Karpas-422 (cell line): ENCODE measurements around the gene NKD1. TPM values are rescaled to one million over a fixed set of nuclear protein-coding genes. Genes with fewer than 3 reads are reported as not detected.

ENCODE experiments used
- DNase-seq: peaks from one replicate; pipeline ENCODE4 v3.0.0-alpha.2; 2015
- H2AFZ ChIP-seq: fragments of 200-600 bp; sonication (generic); 2 replicates; pipeline ENCODE4 v1.6.1; 2014; ENCODE audit warnings: antibody characterized with exemption, low read length, mixed read lengths
- H3K27ac ChIP-seq: fragments of 200-600 bp; sonication (generic); 2 replicates; pipeline ENCODE4 v1.5.1; 2014; ENCODE audit warnings: mild to moderate bottlenecking, low read length, moderate library complexity
- H3K27me3 ChIP-seq: fragments of 200-600 bp; sonication (generic); 2 replicates; pipeline ENCODE4 v1.6.1; 2014; ENCODE audit warnings: low read length, mixed read lengths
- H3K36me3 ChIP-seq: fragments of 200-600 bp; sonication (generic); 2 replicates; pipeline ENCODE4 v1.6.1; 2014; ENCODE audit warnings: low read length, mixed read lengths; ENCODE audit not compliant: insufficient read depth
- H3K4me1 ChIP-seq: fragments of 200-600 bp; sonication (generic); 2 replicates; pipeline ENCODE4 v1.6.1; 2014; ENCODE audit warnings: mild to moderate bottlenecking, low read length, mixed read lengths
- H3K4me2 ChIP-seq: fragments of 200-600 bp; sonication (generic); 2 replicates; pipeline ENCODE4 v1.6.1; 2014; ENCODE audit warnings: low read length, low read depth, mild to moderate bottlenecking; ENCODE audit not compliant: poor library complexity, severe bottlenecking
- H3K4me3 ChIP-seq: fragments of 200-600 bp; sonication (generic); 2 replicates; pipeline ENCODE4 v1.5.1; 2014; ENCODE audit warnings: mild to moderate bottlenecking, antibody characterized with exemption, low read length, mixed read lengths
- H3K79me2 ChIP-seq: fragments of 200-600 bp; sonication (generic); 2 replicates; pipeline ENCODE4 v1.6.1; 2014; ENCODE audit warnings: mild to moderate bottlenecking, low read length, mixed read lengths
- H3K9ac ChIP-seq: fragments of 200-600 bp; sonication (generic); 2 replicates; pipeline ENCODE4 v1.6.0; 2014; ENCODE audit warnings: low read length
- H3K9me2 ChIP-seq: fragments of 200-600 bp; sonication (generic), shearing (Covaris generic); replicated peaks from 2 replicates; pipeline ENCODE4 v1.6.0; 2014; ENCODE audit warnings: mild to moderate bottlenecking, low read length, moderate library complexity; ENCODE audit not compliant: insufficient read depth
- H3K9me3 ChIP-seq: fragments of 300-700, 200-600 bp; sonication (generic); 2 replicates; pipeline ENCODE4 v1.6.1; 2014; ENCODE audit warnings: low read length, mixed read lengths
- H4K20me1 ChIP-seq: fragments of 200-600 bp; sonication (generic); 2 replicates; pipeline ENCODE4 v1.6.1; 2014; ENCODE audit warnings: mild to moderate bottlenecking, antibody characterized with exemption, low read length, low read depth; ENCODE audit not compliant: insufficient read depth
- total RNA-seq: library from RNA; depleted of rRNA; stranded (reverse); fragments of >200 nt; shearing (Covaris generic); gene quantifications from 2 replicates; pipeline ENCODE4 v1.2.3, GENCODE V29; 2014; ENCODE audit warnings: low replicate concordance

NKD1 gene
- total RNA-seq, 1 experiment from 2014 or later, result not detected

DNA sequence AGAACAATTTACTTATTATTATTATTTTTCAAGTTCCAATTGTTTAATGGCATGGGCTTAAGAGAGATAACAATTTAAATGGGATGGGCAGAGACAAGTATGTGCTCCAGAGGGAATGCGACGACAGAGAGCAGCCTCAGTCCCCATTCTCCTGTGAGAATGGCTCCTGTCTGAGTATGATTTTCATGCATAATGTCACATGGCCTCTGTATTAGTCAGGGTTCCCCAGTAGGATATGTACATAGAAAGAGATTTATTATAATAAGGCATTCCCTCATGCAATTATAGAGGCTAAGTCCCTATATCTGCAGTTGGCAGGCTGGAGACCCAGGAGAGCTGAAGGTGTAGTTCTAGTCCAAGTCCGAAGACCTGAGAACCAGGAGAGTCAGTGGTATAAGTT, 22.9 kb upstream of the NKD1 start:
- Histone ChIP-seq H2AFZ (no peak overlapping the region), H3K9me2 (no peaks in the 10 kb centered on the region), H3K27ac (no peak overlapping the region), H3K36me3 (no peaks in the 10 kb centered on the region), H4K20me1 (no peaks in the 10 kb centered on the region), H3K79me2 (no peaks in the 10 kb centered on the region), H3K4me1 (no peaks in the 10 kb centered on the region), H3K4me3 (no peak overlapping the region), H3K9ac (no peak overlapping the region), H3K9me3 (no peaks in the 10 kb centered on the region), H3K27me3 (no peaks in the 10 kb centered on the region), H3K4me2 (no peak overlapping the region)
- DNase-seq, result no peak

- no peak overlapping the region for H3K4me3 ChIP-seq
These were observed 22.5 kb upstream of the NKD1 start for GRCh38 chr16:50525716-50526115.

DNA sequence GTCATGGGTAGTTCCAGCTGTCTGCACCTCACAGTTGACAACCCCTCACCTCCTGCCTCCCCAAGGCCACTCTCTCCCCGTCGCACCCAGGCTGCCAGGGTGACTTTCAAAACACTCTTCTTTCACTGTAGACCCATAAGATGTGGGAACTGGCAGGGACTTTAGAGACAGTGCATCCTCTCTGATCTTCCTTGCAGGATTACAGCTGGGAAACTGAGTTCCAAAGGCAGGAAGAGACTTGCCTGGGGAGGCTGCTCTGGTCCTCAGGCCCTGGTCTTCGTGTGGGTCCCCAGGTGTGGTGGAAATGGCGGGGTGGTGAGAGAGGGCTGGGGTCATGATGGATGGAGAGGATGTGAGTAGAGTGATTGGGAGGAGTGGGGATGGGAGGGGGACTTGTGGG, 21.9 kb upstream of the NKD1 start:
- Histone ChIP-seq H4K20me1 (no peaks in the 10 kb centered on the region), H3K9me2 (no peaks in the 10 kb centered on the region), H3K9ac (no peak overlapping the region), H3K4me2 (no peak overlapping the region), H3K27ac (no peak overlapping the region), H3K9me3 (no peaks in the 10 kb centered on the region), H3K79me2 (no peaks in the 10 kb centered on the region), H3K36me3 (no peaks in the 10 kb centered on the region), H3K4me3 (no peak overlapping the region), H2AFZ (no peak overlapping the region), H3K4me1 (no peaks in the 10 kb centered on the region), H3K27me3 (no peaks in the 10 kb centered on the region)
- DNase-seq, result no peak

More at GRCh38 chr16:50525716-50526115, 22.5 kb upstream of the NKD1 start:
- no peaks in the 10 kb centered on the region for H3K27me3 ChIP-seq
- no peak for DNase-seq
- H3K9me2 ChIP-seq, result no peaks in the 10 kb centered on the region
- H2AFZ ChIP-seq, result no peak overlapping the region
- no peaks in the 10 kb centered on the region for H3K9me3 ChIP-seq
- no peak overlapping the region for H3K27ac ChIP-seq
- no peaks in the 10 kb centered on the region for H3K79me2 ChIP-seq
- H3K9ac ChIP-seq, result no peak overlapping the region
- no peak overlapping the region for H3K4me2 ChIP-seq
- no peaks in the 10 kb centered on the region for H3K36me3 ChIP-seq
- no peaks in the 10 kb centered on the region for H4K20me1 ChIP-seq
- no peaks in the 10 kb centered on the region for H3K4me1 ChIP-seq

- no peak overlapping the region for H3K4me3 ChIP-seq
- H3K9me2 ChIP-seq, result no peaks in the 10 kb centered on the region
- H4K20me1 ChIP-seq, result no peaks in the 10 kb centered on the region
- no peaks in the 10 kb centered on the region for H3K36me3 ChIP-seq
- DNase-seq, result no peak
- H3K4me1 ChIP-seq, result no peaks in the 10 kb centered on the region
- H3K9me3 ChIP-seq, result no peaks in the 10 kb centered on the region
- H3K27me3 ChIP-seq, result no peaks in the 10 kb centered on the region
- H3K79me2 ChIP-seq, result no peaks in the 10 kb centered on the region
- H3K9ac ChIP-seq, result no peak overlapping the region
- no peak overlapping the region for H3K4me2 ChIP-seq
- H2AFZ ChIP-seq, result no peak overlapping the region
- H3K27ac ChIP-seq, result no peak overlapping the region
These were observed 21.4 kb upstream of the NKD1 start for GRCh38 chr16:50526796-50527195.

DNA sequence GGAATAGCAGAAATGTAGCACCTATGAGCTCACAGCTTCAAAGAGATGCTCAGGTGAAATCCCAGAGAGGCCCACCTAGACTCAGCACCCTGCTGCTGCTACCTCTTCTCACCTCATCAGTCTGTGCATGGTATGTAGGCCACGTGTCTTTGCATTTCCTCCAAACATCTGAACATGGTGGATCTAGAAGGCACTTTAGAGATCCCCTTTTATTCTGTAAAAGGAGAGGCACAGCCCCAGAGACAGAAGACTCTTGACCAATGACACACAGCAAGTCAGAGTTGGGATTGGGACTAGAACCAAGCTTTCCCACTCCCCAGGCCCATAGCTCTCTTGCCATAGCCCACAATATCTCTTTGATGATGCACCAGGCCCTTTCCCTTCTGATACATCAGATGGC, 19.4 kb upstream of the NKD1 start:
- Histone ChIP-seq H3K27me3 (no peaks in the 10 kb centered on the region), H3K36me3 (no peaks in the 10 kb centered on the region), H3K4me1 (no peaks in the 10 kb centered on the region), H3K27ac (no peak overlapping the region), H3K9ac (no peak overlapping the region), H3K4me2 (no peak overlapping the region), H4K20me1 (no peaks in the 10 kb centered on the region), H3K79me2 (no peaks in the 10 kb centered on the region), H3K9me3 (no peaks in the 10 kb centered on the region), H3K4me3 (no peak overlapping the region), H2AFZ (no peak overlapping the region), H3K9me2 (no peaks in the 10 kb centered on the region)
- DNase-seq, result no peak

- Histone ChIP-seq H2AFZ (no peak overlapping the region), H4K20me1 (no peaks in the 10 kb centered on the region), H3K36me3 (no peaks in the 10 kb centered on the region), H3K4me1 (no peaks in the 10 kb centered on the region), H3K9me2 (no peaks in the 10 kb centered on the region), H3K9me3 (no peaks in the 10 kb centered on the region), H3K27me3 (no peaks in the 10 kb centered on the region), H3K4me3 (no peak overlapping the region), H3K79me2 (no peaks in the 10 kb centered on the region), H3K27ac (no peak overlapping the region), H3K4me2 (no peak overlapping the region), H3K9ac (no peak overlapping the region)
- DNase-seq, result no peak
These were observed 18.9 kb upstream of the NKD1 start for GRCh38 chr16:50529334-50529733.

- no peaks in the 10 kb centered on the region for H3K36me3 ChIP-seq
- H2AFZ ChIP-seq, result no peak overlapping the region
- no peaks in the 10 kb centered on the region for H3K79me2 ChIP-seq
- no peaks in the 10 kb centered on the region for H3K27me3 ChIP-seq
- no peaks in the 10 kb centered on the region for H4K20me1 ChIP-seq
- no peaks in the 10 kb centered on the region for H3K9me2 ChIP-seq
- H3K4me1 ChIP-seq, result no peaks in the 10 kb centered on the region
- H3K9me3 ChIP-seq, result no peaks in the 10 kb centered on the region
- DNase-seq, result no peak
- no peak overlapping the region for H3K4me2 ChIP-seq
- no peak overlapping the region for H3K27ac ChIP-seq
- no peak overlapping the region for H3K4me3 ChIP-seq
- H3K9ac ChIP-seq, result no peak overlapping the region
These were observed 17.6 kb upstream of the NKD1 start for GRCh38 chr16:50530277-50531236.

DNA sequence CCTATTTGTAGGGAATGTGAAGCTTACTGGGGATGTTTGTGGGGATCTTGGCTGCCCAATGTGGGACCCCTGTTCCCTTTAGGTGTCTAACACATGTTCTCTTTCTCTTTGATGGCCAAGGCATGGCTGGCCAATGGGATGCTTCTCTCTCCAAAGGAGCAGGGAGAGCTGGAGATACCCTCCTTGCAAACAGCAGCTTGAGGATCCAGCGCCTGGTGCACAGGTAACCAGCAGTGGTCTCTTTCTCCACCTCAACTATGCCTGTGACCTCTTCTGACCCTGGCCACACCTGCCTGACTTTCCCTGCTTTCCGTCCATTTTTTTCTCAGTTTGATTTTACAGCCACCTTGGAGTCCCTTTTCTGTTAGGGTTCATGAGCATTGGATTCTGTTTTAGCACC, 16.8 kb upstream of the NKD1 start:
- no peak for DNase-seq

More for the DNA sequence above, 16.8 kb upstream of the NKD1 start:
- H3K27ac ChIP-seq, result no peak overlapping the region
- H3K4me3 ChIP-seq, result no peak overlapping the region
- no peaks in the 10 kb centered on the region for H3K27me3 ChIP-seq
- no peaks in the 10 kb centered on the region for H4K20me1 ChIP-seq
- H3K9ac ChIP-seq, result no peak overlapping the region
- H3K4me1 ChIP-seq, result no peaks in the 10 kb centered on the region
- no peak overlapping the region for H3K4me2 ChIP-seq
- H3K36me3 ChIP-seq, result no peaks in the 10 kb centered on the region
- no peaks in the 10 kb centered on the region for H3K9me2 ChIP-seq
- H3K79me2 ChIP-seq, result no peaks in the 10 kb centered on the region
- H2AFZ ChIP-seq, result no peak overlapping the region
- H3K9me3 ChIP-seq, result no peaks in the 10 kb centered on the region
